ENCODE data around the gene HIKESHI. TPM values are rescaled to one million over a fixed set of nuclear protein-coding genes. Genes with fewer than 3 reads are reported as not detected.

The HIKESHI gene
- total RNA-seq, 1 experiment from 2014 or later: 53.9 TPM

- no peaks in the 10 kb centered on the region for H3K36me3 Mint-ChIP-seq (ENCODE audit: insufficient read depth, unreplicated experiment)
- BruUV-seq (replicated peaks): no TSS peak
- POLR2A ChIA-PET: interaction anchor here (1.9 kb wide), 1 partner anchor 14 kb away, joined by 5 read pairs; no protein-coding TSS in a partner anchor
- no peak for DNase-seq (ENCODE audit: unreplicated experiment)
- no peak overlapping the region for H3K4me3 Mint-ChIP-seq (ENCODE audit: unreplicated experiment)
- intact Hi-C loops (cut with micrococcal nuclease): no loop called here
- CTCF ChIA-PET: interaction anchor here (2.9 kb wide), 1 partner anchor 26 kb away, joined by 12 read pairs; no protein-coding TSS in a partner anchor
- no peak overlapping the region for H3K27ac Mint-ChIP-seq (ENCODE audit: low read depth, unreplicated experiment)
- H3K9me3 Mint-ChIP-seq (ENCODE audit: unreplicated experiment): no peaks in the 10 kb centered on the region
- TF ChIP-seq, protein P1, sequence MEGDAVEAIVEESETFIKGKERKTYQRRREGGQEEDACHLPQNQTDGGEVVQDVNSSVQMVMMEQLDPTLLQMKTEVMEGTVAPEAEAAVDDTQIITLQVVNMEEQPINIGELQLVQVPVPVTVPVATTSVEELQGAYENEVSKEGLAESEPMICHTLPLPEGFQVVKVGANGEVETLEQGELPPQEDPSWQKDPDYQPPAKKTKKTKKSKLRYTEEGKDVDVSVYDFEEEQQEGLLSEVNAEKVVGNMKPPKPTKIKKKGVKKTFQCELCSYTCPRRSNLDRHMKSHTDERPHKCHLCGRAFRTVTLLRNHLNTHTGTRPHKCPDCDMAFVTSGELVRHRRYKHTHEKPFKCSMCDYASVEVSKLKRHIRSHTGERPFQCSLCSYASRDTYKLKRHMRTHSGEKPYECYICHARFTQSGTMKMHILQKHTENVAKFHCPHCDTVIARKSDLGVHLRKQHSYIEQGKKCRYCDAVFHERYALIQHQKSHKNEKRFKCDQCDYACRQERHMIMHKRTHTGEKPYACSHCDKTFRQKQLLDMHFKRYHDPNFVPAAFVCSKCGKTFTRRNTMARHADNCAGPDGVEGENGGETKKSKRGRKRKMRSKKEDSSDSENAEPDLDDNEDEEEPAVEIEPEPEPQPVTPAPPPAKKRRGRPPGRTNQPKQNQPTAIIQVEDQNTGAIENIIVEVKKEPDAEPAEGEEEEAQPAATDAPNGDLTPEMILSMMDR (IDR thresholded peaks at IDR 0.05; ENCODE audit: unreplicated experiment): no peak
- no peaks in the 10 kb centered on the region for H3K27me3 Mint-ChIP-seq (ENCODE audit: insufficient read depth, unreplicated experiment)
- no peaks in the 10 kb centered on the region for H3K4me1 Mint-ChIP-seq (ENCODE audit: insufficient read depth, unreplicated experiment)
These were observed 84.7 kb downstream of the HIKESHI start for GRCh38 chr11:86386746-86387145.

DNA sequence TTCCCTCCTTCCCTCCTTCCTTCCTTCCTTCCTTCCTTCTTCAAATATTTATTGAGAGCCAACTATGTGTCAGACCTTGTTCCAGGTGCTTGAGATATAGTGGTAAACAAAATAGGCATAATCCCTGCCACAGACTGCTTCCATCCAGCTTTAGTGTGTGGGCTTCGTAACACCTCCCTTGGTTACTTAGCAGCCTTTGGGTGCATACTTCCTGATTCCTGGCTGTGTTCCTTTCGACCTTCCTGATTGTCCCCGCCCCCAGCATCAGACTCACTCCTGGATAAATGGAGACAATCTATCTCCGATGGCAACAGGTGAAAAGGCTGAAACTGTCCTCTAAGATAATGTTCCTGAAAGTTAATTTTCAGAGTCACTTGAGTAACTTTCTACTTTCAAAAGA is 86.2 kb downstream of the HIKESHI start:
- intact Hi-C loops (cut with micrococcal nuclease): no loop called here
- Mint-ChIP-seq H3K4me1 (ENCODE audit: insufficient read depth, unreplicated experiment) (no peaks in the 10 kb centered on the region), H3K36me3 (ENCODE audit: insufficient read depth, unreplicated experiment) (no peaks in the 10 kb centered on the region), H3K4me3 (ENCODE audit: unreplicated experiment) (no peak overlapping the region), H3K9me3 (ENCODE audit: unreplicated experiment) (no peaks in the 10 kb centered on the region), H3K27ac (ENCODE audit: low read depth, unreplicated experiment) (no peak overlapping the region), H3K27me3 (ENCODE audit: insufficient read depth, unreplicated experiment) (no peaks in the 10 kb centered on the region)
- POLR2A ChIA-PET: interaction anchor here (0.6 to 1.4 kb wide), 3 partner anchors 9 to 27 kb away, joined by 3 to 5 read pairs (median 3); no protein-coding TSS in a partner anchor
- no TSS peak for BruUV-seq (replicated peaks)
- TF ChIP-seq, protein P1 (IDR thresholded peaks at IDR 0.05; ENCODE audit: unreplicated experiment): no peak
- DNase-seq (ENCODE audit: unreplicated experiment): no peak
- CTCF ChIA-PET: interaction anchor here (2.9 kb wide), 1 partner anchor 28 kb away, joined by 12 read pairs; no protein-coding TSS in a partner anchor

DNA sequence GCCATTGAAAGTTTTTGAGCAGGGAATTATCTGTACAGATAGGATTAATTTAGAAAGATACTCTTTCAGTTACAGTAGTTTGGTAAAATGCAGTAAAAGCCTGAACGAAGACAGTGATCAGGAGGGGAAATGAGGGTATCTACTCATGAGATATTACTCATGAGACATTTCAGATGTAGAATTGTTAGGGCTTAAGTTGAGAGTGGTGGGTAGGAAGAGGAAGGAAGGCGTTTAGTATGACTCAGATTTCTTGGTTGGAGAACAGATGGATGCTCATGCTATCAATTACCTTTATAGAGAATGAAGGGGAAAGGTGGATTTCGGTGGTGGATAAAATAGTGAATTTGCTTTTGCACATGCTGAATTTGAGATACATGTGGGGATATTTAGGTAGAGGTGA is 88.4 kb downstream of the HIKESHI start:
- H3K4me1 Mint-ChIP-seq (ENCODE audit: insufficient read depth, unreplicated experiment): no peaks in the 10 kb centered on the region
- DNase-seq (ENCODE audit: unreplicated experiment): no peak
- CTCF ChIA-PET: no interaction called here
- H3K27ac Mint-ChIP-seq (ENCODE audit: low read depth, unreplicated experiment): no peak overlapping the region
- no TSS peak for BruUV-seq (replicated peaks)
- TF ChIP-seq, protein P1 (IDR thresholded peaks at IDR 0.05; ENCODE audit: unreplicated experiment): no peak
- intact Hi-C loops (cut with micrococcal nuclease): no loop called here
- no peaks in the 10 kb centered on the region for H3K36me3 Mint-ChIP-seq (ENCODE audit: insufficient read depth, unreplicated experiment)
- POLR2A ChIA-PET: no interaction called here
- no peaks in the 10 kb centered on the region for H3K27me3 Mint-ChIP-seq (ENCODE audit: insufficient read depth, unreplicated experiment)
- H3K4me3 Mint-ChIP-seq (ENCODE audit: unreplicated experiment): no peak overlapping the region
- H3K9me3 Mint-ChIP-seq (ENCODE audit: unreplicated experiment): no peaks in the 10 kb centered on the region

- POLR2A ChIA-PET: no interaction called here
- H3K36me3 Mint-ChIP-seq (ENCODE audit: insufficient read depth, unreplicated experiment): no peaks in the 10 kb centered on the region
- no peaks in the 10 kb centered on the region for H3K4me1 Mint-ChIP-seq (ENCODE audit: insufficient read depth, unreplicated experiment)
- H3K9me3 Mint-ChIP-seq (ENCODE audit: unreplicated experiment): no peaks in the 10 kb centered on the region
- no peak overlapping the region for H3K27ac Mint-ChIP-seq (ENCODE audit: low read depth, unreplicated experiment)
- TF ChIP-seq, protein P1 (IDR thresholded peaks at IDR 0.05; ENCODE audit: unreplicated experiment): no peak
- CTCF ChIA-PET: interaction anchor here (0.8 to 1.4 kb wide), 2 partner anchors 34 to 422 kb away, joined by 4 to 7 read pairs; no protein-coding TSS in a partner anchor
- intact Hi-C loops (cut with micrococcal nuclease): no loop called here
- BruUV-seq (replicated peaks): no TSS peak
- no peak overlapping the region for H3K4me3 Mint-ChIP-seq (ENCODE audit: unreplicated experiment)
- no peak for DNase-seq (ENCODE audit: unreplicated experiment)
- H3K27me3 Mint-ChIP-seq (ENCODE audit: insufficient read depth, unreplicated experiment): no peaks in the 10 kb centered on the region
These were observed 93.1 kb downstream of the HIKESHI start for GRCh38 chr11:86395061-86395551.

Other genes with a start within 250 kb of the HIKESHI start
- 137 and 141 TPM in 2 replicates for gene PICALM, start 233.2 kb upstream of the HIKESHI start, total RNA-seq (2022)
- 20.9 and 22.9 TPM in 2 replicates for gene EED, start 57.5 kb upstream of the HIKESHI start, total RNA-seq (2022)
- 0.47 and 1.7 TPM in 2 replicates for gene CCDC81, start 72.6 kb downstream of the HIKESHI start, total RNA-seq (2022)

Data from MCF 10A (cell line).